HepG2 (cell line): ENCODE data around the gene TOR1AIP1. TPM values are rescaled to one million over a fixed set of nuclear protein-coding genes. Genes with fewer than 3 reads are reported as not detected.

Experiments
- ATAC-seq: fragments of 200-7000 bp; cut with Tn5 transposase; 3 replicates; pipeline ENCODE4 v1.9.1; 2020; ENCODE audit warnings: mild to moderate bottlenecking, moderate library complexity
- BruUV-seq: library from RNA; stranded (reverse); fragments of 400-500 nt; replicated peaks from 2 replicates; lab custom pipeline; 2021; lab: Mats Ljungman, UMichigan
- CTCF ChIA-PET: fragments of 300-600 bp; formaldehyde crosslinking; extraction: SDS; loops from one replicate; lab custom pipeline; 2021; ENCODE audit warnings: low total read pairs, inconsistent platforms, low intra/inter-chr PET ratio; lab: Yijun Ruan, JAX
- POLR2A ChIA-PET: fragments of 350-600 bp; sonication (Branson Sonifier 250); formaldehyde crosslinking; loops from one replicate; lab custom pipeline; 2020; ENCODE audit warnings: antibody characterized with exemption, inconsistent platforms; lab: Yijun Ruan, JAX
- DNase-seq: peaks from one replicate; pipeline ENCODE4 v3.0.0-alpha.2; 2015; ENCODE audit warnings: low spot score
- FAIRE-seq: peaks from 3 replicates; lab custom pipeline; 2011; peaks lifted over from hg19 to GRCh38; lab: Jason Lieb, UNC
- H2AFZ ChIP-seq: one replicate; pipeline ENCODE4 v1.6.1; 2011; ENCODE audit warnings: low read length, inconsistent platforms
- H3K27ac ChIP-seq: fragments of 300-600 bp; 3 replicates; pipeline ENCODE4 v1.8.0; 2011; ENCODE audit warnings: mixed run types, mild to moderate bottlenecking, mixed read lengths, low read length, inconsistent platforms; ENCODE audit not compliant: insufficient read depth; ENCODE audit errors: extremely low read length
- H3K27me3 ChIP-seq, 2 experiments: fragments of 200-600 bp in 1 of 2; 2 replicates in 1 of 2; 3 replicates in 1 of 2; pipeline versions ENCODE4 v1.6.0 to v1.8.0; 2011; ENCODE audit warnings: low read length in 2 of 2, mild to moderate bottlenecking in 2 of 2, moderate library complexity in 2 of 2, inconsistent platforms in 1 of 2; ENCODE audit not compliant: insufficient read depth in 2 of 2, control insufficient read depth in 1 of 2
- H3K36me3 ChIP-seq, 2 experiments: fragments of 200-600 bp in 1 of 2; replicated peaks in 1 of 2; 2 replicates in 1 of 2; 3 replicates in 1 of 2; pipeline versions ENCODE4 v1.5.1 to v1.8.0; 2011; ENCODE audit warnings: low read length in 2 of 2, inconsistent platforms in 1 of 2; ENCODE audit not compliant: insufficient read depth in 2 of 2, control insufficient read depth in 1 of 2
- H3K4me1 ChIP-seq: 2 replicates; pipeline ENCODE4 v1.5.1; 2012; ENCODE audit warnings: low read length, inconsistent platforms; ENCODE audit not compliant: insufficient read depth
- H3K4me2 ChIP-seq: 2 replicates; pipeline ENCODE4 v1.6.0; 2011; ENCODE audit warnings: low read depth, low read length, inconsistent platforms
- H3K4me3 ChIP-seq, 3 experiments: fragments of 200-600 bp in 1 of 3; sonication (generic), shearing (Covaris generic) in 1 of 3; replicated peaks in 1 of 3; 2 replicates each; pipeline ENCODE4 v1.5.1; 2011 to 2016; ENCODE audit warnings: low read length in 3 of 3, inconsistent platforms in 2 of 3, low read depth in 2 of 3, mild to moderate bottlenecking in 2 of 3, control low read depth in 1 of 3, mixed read lengths in 1 of 3; ENCODE audit not compliant: insufficient read depth in 1 of 3
- H3K79me2 ChIP-seq: one replicate; pipeline ENCODE4 v1.6.1; 2011; ENCODE audit warnings: low read length, inconsistent platforms; ENCODE audit not compliant: insufficient read depth
- H3K9ac ChIP-seq: 2 replicates; pipeline ENCODE4 v1.6.0; 2011; ENCODE audit warnings: mild to moderate bottlenecking, low read depth, low read length, inconsistent platforms; ENCODE audit not compliant: insufficient read depth
- H3K9me3 ChIP-seq: 2 replicates; pipeline ENCODE4 v1.5.1; 2012; ENCODE audit warnings: mild to moderate bottlenecking, low read length
- H4K20me1 ChIP-seq: 2 replicates; pipeline ENCODE4 v1.6.0; 2011; ENCODE audit warnings: inconsistent platforms, mild to moderate bottlenecking, low read length, moderate library complexity; ENCODE audit not compliant: insufficient read depth
- BCL3 ChIP-seq: sonication (generic); formaldehyde crosslinking; IDR thresholded peaks from 2 replicates; pipeline ENCODE4 v1.5.1; 2020; ENCODE audit warnings: mild to moderate bottlenecking, missing genetic modification reagents, moderate library complexity
- FOXA1 ChIP-seq, 2 experiments: fragments of 450-650 bp in 1 of 2; sonication (generic) in 1 of 2; formaldehyde crosslinking in 1 of 2; IDR thresholded peaks; 2 replicates each; pipeline versions ENCODE4 v1.4.0 to v1.6.1; 2016 to 2020; ENCODE audit warnings: missing genetic modification reagents in 1 of 2
- HDAC1 ChIP-seq: sonication (generic); formaldehyde crosslinking; IDR thresholded peaks from 2 replicates; pipeline ENCODE4 v1.5.1; 2020; ENCODE audit warnings: mild to moderate bottlenecking, missing genetic modification reagents
- HMGA1 ChIP-seq: sonication (generic); formaldehyde crosslinking; conservative IDR thresholded peaks from 2 replicates; pipeline ENCODE4 v1.4.0; 2020; ENCODE audit warnings: missing genetic modification reagents
- PHF21A ChIP-seq: sonication (generic); formaldehyde crosslinking; IDR thresholded peaks from 2 replicates; pipeline ENCODE4 v1.5.0; 2020; ENCODE audit warnings: mild to moderate bottlenecking, missing genetic modification reagents
- REL ChIP-seq: sonication (generic); formaldehyde crosslinking; conservative IDR thresholded peaks from 2 replicates; pipeline ENCODE4 v1.8.0; 2022; ENCODE audit warnings: mild to moderate bottlenecking, missing genetic modification reagents, moderate library complexity
- SAFB2 ChIP-seq: sonication (generic); formaldehyde crosslinking; IDR thresholded peaks from 2 replicates; pipeline ENCODE4 v1.5.1; 2020; ENCODE audit warnings: missing genetic modification reagents, low read depth, mild to moderate bottlenecking, borderline replicate concordance
- SRSF9 ChIP-seq: fragments of 200-400 bp; formaldehyde crosslinking; IDR thresholded peaks from 2 replicates; pipeline ENCODE4 v1.6.1; 2018; ENCODE audit warnings: borderline replicate concordance, mild to moderate bottlenecking, low read depth, low read length; ENCODE audit not compliant: insufficient read depth, poor library complexity, severe bottlenecking
- ZBTB34 ChIP-seq: sonication (generic); formaldehyde crosslinking; IDR thresholded peaks from 2 replicates; pipeline ENCODE4 v1.8.0; 2022; ENCODE audit warnings: mild to moderate bottlenecking, missing genetic modification reagents
- ZNF546 ChIP-seq: sonication (generic); formaldehyde crosslinking; conservative IDR thresholded peaks from 2 replicates; pipeline ENCODE4 v1.8.1; 2023; ENCODE audit warnings: mild to moderate bottlenecking, missing genetic modification reagents
- WGBS: methylation state at CpG from one replicate; pipeline ENCODE4 v1.1.6; 2017; ENCODE audit warnings: low lambda C conversion rate; 5-methylcytosine and 5-hydroxymethylcytosine counted together
- in situ Hi-C: cut with HindIII; loops from 2 replicates; pipeline ENCODE4 v1.10.0; 2017; ENCODE audit warnings: low pct_unique_long_range_greater_than_20kb; ENCODE audit not compliant: extremely low pct_ligation_motif_present
- intact Hi-C: fragments of 100-400 bp; cut with micrococcal nuclease; formaldehyde crosslinking; loops from one replicate; pipeline ENCODE4 v1.10.0; 2022; ENCODE audit not compliant: unreplicated experiment
- polyA plus RNA-seq, 8 experiments: library from polyadenylated mRNA; depleted of rRNA in 3 of 8; stranded (reverse) in 7 of 8; unstranded in 1 of 8; fragments of >200 nt; fragmentation: Illumina TruSeq in 4 of 8; extraction: Trizol in 4 of 8; gene quantifications; 2 replicates each; pipeline versions ENCODE4 v1.2.1 to v1.2.3, GENCODE V29; 2011 to 2016; ENCODE audit warnings: low read depth in 4 of 8, missing spikeins in 1 of 8, mixed read lengths in 1 of 8; ENCODE audit not compliant: insufficient read depth in 1 of 8
- total RNA-seq, 5 experiments: library from RNA; depleted of rRNA; stranded (reverse); fragments of >200 nt; fragmentation: Illumina TruSeq; extraction: Trizol; gene quantifications; 2 replicates each; pipeline ENCODE4 v1.2.3, GENCODE V29; 2016; ENCODE audit warnings: low read depth in 1 of 5
- TF ChIP-seq, protein P1 (sequence below): sonication (generic); formaldehyde crosslinking; IDR thresholded peaks from 2 replicates; pipeline ENCODE4 v1.4.0; 2020; ENCODE audit warnings: mild to moderate bottlenecking, low read depth, missing genetic modification reagents
- TF ChIP-seq, protein P2 (sequence below): sonication (generic); formaldehyde crosslinking; IDR thresholded peaks from 2 replicates; pipeline ENCODE4 v1.8.1; 2023; ENCODE audit warnings: mild to moderate bottlenecking, inconsistent platforms, moderate library complexity, missing genetic modification reagents, borderline replicate concordance
- TF ChIP-seq, protein P3 (sequence below): sonication (generic); formaldehyde crosslinking; IDR thresholded peaks from 2 replicates; pipeline ENCODE4 v1.5.0; 2020; ENCODE audit warnings: missing genetic modification reagents, mild to moderate bottlenecking, borderline replicate concordance

TOR1AIP1 gene
- total and polyA plus RNA-seq, 2 of the 13 experiments (the other 11 are each of a cell fraction or from before 2014, with no cell fraction given) = 15.6 to 29.0 TPM

DNA sequence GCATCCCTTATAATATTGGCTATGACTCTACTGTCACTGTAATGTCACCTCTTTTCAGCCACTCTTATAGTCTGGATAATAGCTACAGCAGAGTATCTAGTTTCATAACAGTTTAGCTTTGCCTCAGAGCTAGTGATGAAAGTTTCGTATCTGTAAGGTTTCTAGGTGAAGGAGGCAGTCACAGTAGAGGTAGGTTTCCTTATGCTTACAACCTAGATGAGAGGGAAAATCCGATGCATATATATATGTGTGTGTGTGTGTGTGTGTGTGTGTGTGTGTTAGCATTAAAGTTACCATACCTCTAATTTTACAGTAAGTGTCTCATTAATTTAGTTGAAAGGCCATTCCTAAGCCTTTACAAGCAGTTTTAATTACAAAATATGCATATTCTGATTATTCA, 2.3 kb upstream of the TOR1AIP1 start:
- Histone ChIP-seq H3K9ac (no peak overlapping the region), H3K4me3 (no peak overlapping the region), H2AFZ (no peak overlapping the region), H3K27ac (no peak overlapping the region), H3K9me3 (no peaks in the 10 kb centered on the region), H3K4me2 (no peak overlapping the region), H4K20me1 (peaks cover 21% of the 10 kb centered on the region; the same call in 1 of the 2 replicates), H3K36me3 (peaks cover under 1% of the 10 kb centered on the region in 2 experiments; a peak in 2 of 5 replicates), H3K79me2 (peaks cover 50% of the 10 kb centered on the region), H3K4me1 (peaks cover 34% of the 10 kb centered on the region), H3K27me3 (no peaks in the 10 kb centered on the region; a peak in 1 of 5 replicates)
- no peak for DNase-seq
- no peak for FAIRE-seq
- TF ChIP-seq HDAC1 (CRISPR knock-in tag) = no peak
- no peak for TF ChIP-seq ZNF546 (CRISPR knock-in tag)
- TF ChIP-seq, protein P1, sequence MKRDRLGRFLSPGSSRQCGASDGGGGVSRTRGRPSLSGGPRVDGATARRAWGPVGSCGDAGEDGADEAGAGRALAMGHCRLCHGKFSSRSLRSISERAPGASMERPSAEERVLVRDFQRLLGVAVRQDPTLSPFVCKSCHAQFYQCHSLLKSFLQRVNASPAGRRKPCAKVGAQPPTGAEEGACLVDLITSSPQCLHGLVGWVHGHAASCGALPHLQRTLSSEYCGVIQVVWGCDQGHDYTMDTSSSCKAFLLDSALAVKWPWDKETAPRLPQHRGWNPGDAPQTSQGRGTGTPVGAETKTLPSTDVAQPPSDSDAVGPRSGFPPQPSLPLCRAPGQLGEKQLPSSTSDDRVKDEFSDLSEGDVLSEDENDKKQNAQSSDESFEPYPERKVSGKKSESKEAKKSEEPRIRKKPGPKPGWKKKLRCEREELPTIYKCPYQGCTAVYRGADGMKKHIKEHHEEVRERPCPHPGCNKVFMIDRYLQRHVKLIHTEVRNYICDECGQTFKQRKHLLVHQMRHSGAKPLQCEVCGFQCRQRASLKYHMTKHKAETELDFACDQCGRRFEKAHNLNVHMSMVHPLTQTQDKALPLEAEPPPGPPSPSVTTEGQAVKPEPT (CRISPR knock-in tag) = no peak
- TF ChIP-seq REL (CRISPR knock-in tag) = no peak
- TF ChIP-seq, protein P2, sequence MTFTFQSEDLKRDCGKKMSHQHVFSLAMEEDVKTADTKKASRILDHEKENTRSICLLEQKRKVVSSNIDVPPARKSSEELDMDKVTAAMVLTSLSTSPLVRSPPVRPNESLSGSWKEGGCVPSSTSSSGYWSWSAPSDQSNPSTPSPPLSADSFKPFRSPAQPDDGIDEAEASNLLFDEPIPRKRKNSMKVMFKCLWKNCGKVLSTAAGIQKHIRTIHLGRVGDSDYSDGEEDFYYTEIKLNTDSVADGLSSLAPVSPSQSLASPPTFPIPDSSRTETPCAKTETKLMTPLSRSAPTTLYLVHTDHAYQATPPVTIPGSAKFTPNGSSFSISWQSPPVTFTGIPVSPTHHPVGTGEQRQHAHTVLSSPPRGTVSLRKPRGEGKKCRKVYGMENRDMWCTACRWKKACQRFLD (CRISPR knock-in tag) = no peak
- TF ChIP-seq, protein P3, sequence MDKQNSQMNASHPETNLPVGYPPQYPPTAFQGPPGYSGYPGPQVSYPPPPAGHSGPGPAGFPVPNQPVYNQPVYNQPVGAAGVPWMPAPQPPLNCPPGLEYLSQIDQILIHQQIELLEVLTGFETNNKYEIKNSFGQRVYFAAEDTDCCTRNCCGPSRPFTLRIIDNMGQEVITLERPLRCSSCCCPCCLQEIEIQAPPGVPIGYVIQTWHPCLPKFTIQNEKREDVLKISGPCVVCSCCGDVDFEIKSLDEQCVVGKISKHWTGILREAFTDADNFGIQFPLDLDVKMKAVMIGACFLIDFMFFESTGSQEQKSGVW = no peak
- TF ChIP-seq ZBTB34 (CRISPR knock-in tag) = no peak
- no peak for TF ChIP-seq HMGA1 (CRISPR knock-in tag)
- TF ChIP-seq SAFB2 (CRISPR knock-in tag) = no peak
- TF ChIP-seq FOXA1 (IDR thresholded peaks at IDR 0.05) = no peak
- no peak for TF ChIP-seq FOXA1 (CRISPR knock-in tag; IDR thresholded peaks at IDR 0.05)
- no peak for TF ChIP-seq PHF21A
- no peak for TF ChIP-seq BCL3 (CRISPR knock-in tag)
- no peak for TF ChIP-seq SRSF9
- POLR2A ChIA-PET = no interaction called here
- in situ Hi-C loops = loop anchor here (10.0 kb wide), 1 partner anchor 285 kb away; no protein-coding TSS in a partner anchor
- intact Hi-C loops = loop anchor here (5.0 kb wide), 1 partner anchor 288 kb away; no protein-coding TSS in a partner anchor
- no peak for ATAC-seq
- CTCF ChIA-PET = no interaction called here
- BruUV-seq = no TSS peak
- 92% methylated on average over 2 of the region's 2 CpGs for WGBS
